NCI-H2196 (cell line): ENCODE measurements around the gene MT1H.
"Not testable (repeated sequence)": the region's sequence is repeated elsewhere in the genome, so short reads cannot be mapped to it uniquely, and the experiment has no call there.

ENCODE experiments used
- DNase-seq: peaks from one replicate; lab custom pipeline; 2025; ENCODE audit not compliant: unreplicated experiment; lab: John Stamatoyannopoulos, UW

MT1H gene

GRCh38 chr16:56717532-56717931, 47.9 kb downstream of the MT1H start:
- not testable (repeated sequence) for DNase-seq
